ENCODE results near the gene ACP2. TPM values are rescaled to one million over a fixed set of nuclear protein-coding genes. Genes with fewer than 3 reads are reported as not detected.

The ACP2 gene
- polyA plus RNA-seq, 4 donors: 52.2 to 57.9 (median 57.2) TPM

GRCh38 chr11:47269002-47269828 is 20.6 kb upstream of the ACP2 start:
- peak; percentile 76 to 85 (median 81) for DNase-seq (ENCODE audit: low read depth in 4 of 4, low spot score in 2 of 4)

- DNase-seq (ENCODE audit: low read depth in 4 of 4, low spot score in 2 of 4): no peak
These were observed 19.9 kb upstream of the ACP2 start for GRCh38 chr11:47268448-47269001.

- DNase-seq (ENCODE audit: low read depth in 4 of 4, low spot score in 2 of 4): no peak
These were observed 19.3 kb upstream of the ACP2 start for GRCh38 chr11:47267876-47268275.

- no peak for DNase-seq (ENCODE audit: low read depth in 4 of 4, low spot score in 2 of 4)
These were observed 15.9 kb upstream of the ACP2 start for GRCh38 chr11:47264521-47264920.

- no peak for DNase-seq (ENCODE audit: low read depth in 4 of 4, low spot score in 2 of 4)
These were observed 15.5 kb upstream of the ACP2 start for GRCh38 chr11:47264119-47264518.

GRCh38 chr11:47261291-47261800 is 12.7 kb upstream of the ACP2 start:
- no peak for DNase-seq (ENCODE audit: low read depth in 4 of 4, low spot score in 2 of 4)

- no peak for DNase-seq (ENCODE audit: low read depth in 4 of 4, low spot score in 2 of 4)
These were observed 11.8 kb upstream of the ACP2 start for GRCh38 chr11:47260366-47260765.

GRCh38 chr11:47259232-47259977 is 10.8 kb upstream of the ACP2 start:
- no peak for DNase-seq (ENCODE audit: low read depth in 4 of 4, low spot score in 2 of 4)

GRCh38 chr11:47258317-47258902 is 9.8 kb upstream of the ACP2 start:
- DNase-seq (ENCODE audit: low read depth in 4 of 4, low spot score in 2 of 4): no peak

GRCh38 chr11:47257517-47258316 is 9.1 kb upstream of the ACP2 start, which contains the start of gene NR1H3:
TSS of gene NR1H3 (plus strand) at chr11:47257996. CDS start at chr11:47259217, 1,221 bp downstream.
- DNase-seq (ENCODE audit: low read depth in 4 of 4, low spot score in 2 of 4): no peak

- no peak for DNase-seq (ENCODE audit: low read depth in 4 of 4, low spot score in 2 of 4)
These were observed 8.5 kb upstream of the ACP2 start for GRCh38 chr11:47257177-47257516.

- no peak for DNase-seq (ENCODE audit: low read depth in 4 of 4, low spot score in 2 of 4)
These were observed 7.8 kb upstream of the ACP2 start for GRCh38 chr11:47256374-47256773.

- DNase-seq (ENCODE audit: low read depth in 4 of 4, low spot score in 2 of 4): no peak
These were observed 5.8 kb upstream of the ACP2 start for GRCh38 chr11:47254386-47254785.

- no peak for DNase-seq (ENCODE audit: low read depth in 4 of 4, low spot score in 2 of 4)
These were observed 5.0 kb upstream of the ACP2 start for GRCh38 chr11:47253660-47254059.

GRCh38 chr11:47251751-47252150 is 3.1 kb upstream of the ACP2 start:
- DNase-seq (ENCODE audit: low read depth in 4 of 4, low spot score in 2 of 4): no peak

- DNase-seq (ENCODE audit: low read depth in 4 of 4, low spot score in 2 of 4): no peak
These were observed 733 bp upstream of the ACP2 start for GRCh38 chr11:47249378-47249715.

GRCh38 chr11:47248304-47248663 is 330 bp downstream of the ACP2 start:
- no peak for DNase-seq (ENCODE audit: low read depth in 4 of 4, low spot score in 2 of 4)

- no peak for DNase-seq (ENCODE audit: low read depth in 4 of 4, low spot score in 2 of 4)
These were observed 1.1 kb downstream of the ACP2 start for GRCh38 chr11:47247502-47247901.

- DNase-seq (ENCODE audit: low read depth in 4 of 4, low spot score in 2 of 4): no peak
These were observed 2.8 kb downstream of the ACP2 start for GRCh38 chr11:47245611-47246357.
